ENCODE data around the gene EPB41L1. TPM values are rescaled to one million over a fixed set of nuclear protein-coding genes. Genes with fewer than 3 reads are reported as not detected.

Gene EPB41L1
- 18.5 TPM for polyA plus RNA-seq (2013, experiment 1 of 2)
- 19.8 TPM for polyA plus RNA-seq (2013, experiment 2 of 2)

- no peaks in the 10 kb centered on the region for H3K27me3 ChIP-seq (ENCODE audit: insufficient read depth, low read length, poor library complexity)
- H3K4me2 ChIP-seq (ENCODE audit: low read length), result peak within 1 kb of the TSS; percentile 88
- no peak within 1 kb of the TSS for H2BK15ac ChIP-seq (replicated peaks; ENCODE audit: low read depth)
- peak within 1 kb of the TSS; percentile 85 for H3K56ac ChIP-seq (ENCODE audit: low read length)
- no peak within 1 kb of the TSS for H4K5ac ChIP-seq (ENCODE audit: low read length)
- H3K36me3 ChIP-seq (ENCODE audit: control insufficient read depth, insufficient read depth, low read length), result no peaks in the 10 kb centered on the region
- peak within 1 kb of the TSS; percentile 43 for H3K4me3 ChIP-seq (ENCODE audit: low read length)
- H3K9ac ChIP-seq (ENCODE audit: low read length), result peak within 1 kb of the TSS; percentile 67
- H2AK5ac ChIP-seq (ENCODE audit: low read length), result no peak within 1 kb of the TSS
- no peak within 1 kb of the TSS for H2BK120ac ChIP-seq (ENCODE audit: low read depth, low read length)
- peak; percentile 42 for DNase-seq
- H3K23ac ChIP-seq (ENCODE audit: low read length), result peak within 1 kb of the TSS; percentile 80
- no peaks in the 10 kb centered on the region for H3K79me2 ChIP-seq (ENCODE audit: control insufficient read depth, insufficient read depth, low read length)
- no peaks in the 10 kb centered on the region for H3K4me1 ChIP-seq (ENCODE audit: control insufficient read depth, low read depth, low read length)
- no peak within 1 kb of the TSS for H3K27ac ChIP-seq (ENCODE audit: low read depth, low read length)
- no CpG with 5 or more reads among the region's 51 CpGs for WGBS (ENCODE audit: extremely low coverage, insufficient coverage, low lambda C conversion rate)
- H3K4ac ChIP-seq (ENCODE audit: low read depth, low read length), result no peak within 1 kb of the TSS
- H3K18ac ChIP-seq (ENCODE audit: low read length), result no peak within 1 kb of the TSS
- no peak within 1 kb of the TSS for H2BK5ac ChIP-seq (ENCODE audit: low read length)
- no peak within 1 kb of the TSS for H4K8ac ChIP-seq (ENCODE audit: low read depth, low read length)
- H3K79me1 ChIP-seq (ENCODE audit: low read length), result no peaks in the 10 kb centered on the region
These were observed at the start of gene EPB41L1 for GRCh38 chr20:36154700-36155628. TSS of gene EPB41L1 (plus strand) at chr20:36154740. CDS start at chr20:36173778, 19,038 bp downstream.

DNA sequence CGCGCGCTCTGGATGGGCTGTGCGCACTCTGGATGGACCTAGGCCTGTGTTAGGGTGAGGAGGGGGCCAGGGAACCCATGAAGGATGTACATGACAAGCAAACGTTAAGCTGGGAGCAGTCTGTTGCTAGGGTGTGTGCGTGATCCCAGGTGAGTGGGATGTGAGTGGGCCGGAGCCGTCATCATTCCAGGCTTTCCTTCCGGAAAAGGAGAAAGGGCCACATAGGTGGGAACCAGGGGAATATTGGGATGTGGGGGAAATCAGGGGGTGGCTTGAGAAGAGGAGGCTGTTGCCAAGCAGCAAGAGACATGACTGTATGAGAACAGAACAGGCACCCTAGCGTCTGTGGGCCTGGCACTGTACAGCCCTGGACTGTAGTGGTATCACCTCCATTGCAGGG, 49.7 kb upstream of the EPB41L1 start:
- no peak overlapping the region for H3K4ac ChIP-seq (ENCODE audit: low read depth, low read length)
- no peak overlapping the region for H3K9ac ChIP-seq (ENCODE audit: low read length)
- no peak overlapping the region for H3K27ac ChIP-seq (ENCODE audit: low read depth, low read length)
- H3K4me2 ChIP-seq (ENCODE audit: low read length), result no peak overlapping the region
- no peaks in the 10 kb centered on the region for H3K27me3 ChIP-seq (ENCODE audit: insufficient read depth, low read length, poor library complexity)
- no peak overlapping the region for H4K8ac ChIP-seq (ENCODE audit: low read depth, low read length)
- H2BK5ac ChIP-seq (ENCODE audit: low read length), result no peak overlapping the region
- peak overlapping the region; percentile 45 for H3K23ac ChIP-seq (ENCODE audit: low read length)
- no peak overlapping the region for H3K4me3 ChIP-seq (ENCODE audit: low read length)
- H3K56ac ChIP-seq (ENCODE audit: low read length), result no peak overlapping the region
- H2BK15ac ChIP-seq (replicated peaks; ENCODE audit: low read depth), result no peak overlapping the region
- no peaks in the 10 kb centered on the region for H3K79me1 ChIP-seq (ENCODE audit: low read length)
- DNase-seq, result no peak
- no peaks in the 10 kb centered on the region for H3K79me2 ChIP-seq (ENCODE audit: control insufficient read depth, insufficient read depth, low read length)
- H2BK120ac ChIP-seq (ENCODE audit: low read depth, low read length), result no peak overlapping the region
- H3K4me1 ChIP-seq (ENCODE audit: control insufficient read depth, low read depth, low read length), result no peaks in the 10 kb centered on the region
- no peaks in the 10 kb centered on the region for H3K36me3 ChIP-seq (ENCODE audit: control insufficient read depth, insufficient read depth, low read length)
- H3K18ac ChIP-seq (ENCODE audit: low read length), result no peak overlapping the region
- WGBS (ENCODE audit: extremely low coverage, insufficient coverage, low lambda C conversion rate), result no CpG with 5 or more reads among the region's 10 CpGs
- H2AK5ac ChIP-seq (ENCODE audit: low read length), result no peak overlapping the region
- no peak overlapping the region for H4K5ac ChIP-seq (ENCODE audit: low read length)

DNA sequence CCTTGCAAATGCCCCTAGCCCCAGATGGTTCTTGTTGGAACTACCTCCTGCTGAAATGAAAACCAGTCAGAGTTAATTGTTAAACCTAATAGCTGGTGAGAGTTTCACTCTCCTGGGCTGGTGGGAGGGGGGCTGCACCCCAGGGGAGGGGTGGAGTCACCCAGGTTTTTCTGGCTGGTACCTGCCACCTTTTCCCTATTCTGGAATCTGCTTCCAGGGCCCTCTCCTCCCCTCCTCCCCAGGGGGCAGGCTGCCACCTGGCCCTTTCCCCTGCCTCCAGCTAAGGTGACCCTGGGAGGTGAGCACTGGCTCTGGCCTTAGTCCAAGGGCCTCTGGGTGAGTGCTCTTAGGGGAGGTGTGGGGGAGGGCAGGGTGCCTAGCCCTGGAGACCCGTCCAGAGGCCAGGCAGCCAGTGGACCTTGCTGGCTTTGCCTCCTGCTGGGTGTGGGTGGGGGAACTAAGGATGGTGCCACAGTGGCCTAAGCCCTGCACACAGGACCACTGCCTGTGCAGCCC, 48.8 kb upstream of the EPB41L1 start:
- H3K4me1 ChIP-seq (ENCODE audit: control insufficient read depth, low read depth, low read length), result no peaks in the 10 kb centered on the region
- no peak overlapping the region for H2AK5ac ChIP-seq (ENCODE audit: low read length)
- no peak overlapping the region for H3K27ac ChIP-seq (ENCODE audit: low read depth, low read length)
- H3K4me3 ChIP-seq (ENCODE audit: low read length), result no peak overlapping the region
- H3K18ac ChIP-seq (ENCODE audit: low read length), result no peak overlapping the region
- no peak overlapping the region for H3K4me2 ChIP-seq (ENCODE audit: low read length)
- WGBS (ENCODE audit: extremely low coverage, insufficient coverage, low lambda C conversion rate), result no CpG with 5 or more reads among the region's 1 CpG
- H3K56ac ChIP-seq (ENCODE audit: low read length), result no peak overlapping the region
- no peak overlapping the region for H2BK5ac ChIP-seq (ENCODE audit: low read length)
- H3K23ac ChIP-seq (ENCODE audit: low read length), result no peak overlapping the region
- no peak overlapping the region for H2BK15ac ChIP-seq (replicated peaks; ENCODE audit: low read depth)
- no peaks in the 10 kb centered on the region for H3K36me3 ChIP-seq (ENCODE audit: control insufficient read depth, insufficient read depth, low read length)
- H3K9ac ChIP-seq (ENCODE audit: low read length), result no peak overlapping the region
- no peak overlapping the region for H3K4ac ChIP-seq (ENCODE audit: low read depth, low read length)
- no peak overlapping the region for H4K5ac ChIP-seq (ENCODE audit: low read length)
- H3K79me2 ChIP-seq (ENCODE audit: control insufficient read depth, insufficient read depth, low read length), result no peaks in the 10 kb centered on the region
- no peak for DNase-seq
- no peak overlapping the region for H2BK120ac ChIP-seq (ENCODE audit: low read depth, low read length)
- H3K79me1 ChIP-seq (ENCODE audit: low read length), result no peaks in the 10 kb centered on the region
- no peak overlapping the region for H4K8ac ChIP-seq (ENCODE audit: low read depth, low read length)
- no peaks in the 10 kb centered on the region for H3K27me3 ChIP-seq (ENCODE audit: insufficient read depth, low read length, poor library complexity)

DNA sequence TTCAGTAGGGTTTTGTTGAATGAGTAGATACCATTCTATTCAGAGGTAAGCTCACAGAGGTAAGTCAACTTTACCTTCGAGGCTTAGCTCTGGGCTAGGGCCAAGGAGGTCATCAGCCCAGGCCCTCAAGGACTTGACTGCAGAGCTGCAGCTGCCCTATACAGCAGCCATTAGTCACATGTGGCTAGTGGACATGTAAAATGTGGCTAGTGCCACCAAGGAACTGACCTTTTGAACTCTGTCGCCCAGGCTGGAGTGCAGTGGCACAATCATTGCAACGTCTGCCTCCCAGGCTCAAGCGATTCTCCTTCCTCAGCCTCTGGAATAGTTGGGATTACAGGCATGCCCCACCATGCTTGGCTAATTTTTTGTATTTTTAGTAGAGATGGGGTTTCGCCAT, 47.9 kb upstream of the EPB41L1 start:
- Histone ChIP-seq H4K5ac (ENCODE audit: low read length) (no peak overlapping the region), H3K27ac (ENCODE audit: low read depth, low read length) (no peak overlapping the region), H3K9ac (ENCODE audit: low read length) (no peak overlapping the region), H3K36me3 (ENCODE audit: control insufficient read depth, insufficient read depth, low read length) (no peaks in the 10 kb centered on the region), H3K4me1 (ENCODE audit: control insufficient read depth, low read depth, low read length) (no peaks in the 10 kb centered on the region), H3K4ac (ENCODE audit: low read depth, low read length) (no peak overlapping the region), H3K56ac (ENCODE audit: low read length) (no peak overlapping the region), H3K18ac (ENCODE audit: low read length) (no peak overlapping the region), H2BK15ac (replicated peaks; ENCODE audit: low read depth) (no peak overlapping the region), H3K79me1 (ENCODE audit: low read length) (no peaks in the 10 kb centered on the region), H2BK5ac (ENCODE audit: low read length) (no peak overlapping the region), H3K4me2 (ENCODE audit: low read length) (no peak overlapping the region), H2AK5ac (ENCODE audit: low read length) (no peak overlapping the region), H4K8ac (ENCODE audit: low read depth, low read length) (no peak overlapping the region), H3K27me3 (ENCODE audit: insufficient read depth, low read length, poor library complexity) (no peaks in the 10 kb centered on the region), H3K79me2 (ENCODE audit: control insufficient read depth, insufficient read depth, low read length) (no peaks in the 10 kb centered on the region), H3K4me3 (ENCODE audit: low read length) (no peak overlapping the region), H2BK120ac (ENCODE audit: low read depth, low read length) (no peak overlapping the region), H3K23ac (ENCODE audit: low read length) (no peak overlapping the region)
- DNase-seq, result no peak
- WGBS (ENCODE audit: extremely low coverage, insufficient coverage, low lambda C conversion rate), result no CpG with 5 or more reads among the region's 5 CpGs

GRCh38 chr20:36107881-36108280, 46.7 kb upstream of the EPB41L1 start:
- Histone ChIP-seq H3K23ac (ENCODE audit: low read length) (no peak overlapping the region), H2AK5ac (ENCODE audit: low read length) (no peak overlapping the region), H3K79me2 (ENCODE audit: control insufficient read depth, insufficient read depth, low read length) (no peaks in the 10 kb centered on the region), H3K4me2 (ENCODE audit: low read length) (no peak overlapping the region), H3K18ac (ENCODE audit: low read length) (no peak overlapping the region), H3K36me3 (ENCODE audit: control insufficient read depth, insufficient read depth, low read length) (no peaks in the 10 kb centered on the region), H2BK15ac (replicated peaks; ENCODE audit: low read depth) (no peak overlapping the region), H3K79me1 (ENCODE audit: low read length) (no peaks in the 10 kb centered on the region), H2BK5ac (ENCODE audit: low read length) (no peak overlapping the region), H3K4me1 (ENCODE audit: control insufficient read depth, low read depth, low read length) (no peaks in the 10 kb centered on the region), H2BK120ac (ENCODE audit: low read depth, low read length) (no peak overlapping the region), H4K8ac (ENCODE audit: low read depth, low read length) (no peak overlapping the region), H3K4ac (ENCODE audit: low read depth, low read length) (no peak overlapping the region), H3K9ac (ENCODE audit: low read length) (no peak overlapping the region), H3K27me3 (ENCODE audit: insufficient read depth, low read length, poor library complexity) (no peaks in the 10 kb centered on the region), H4K5ac (ENCODE audit: low read length) (no peak overlapping the region), H3K27ac (ENCODE audit: low read depth, low read length) (no peak overlapping the region), H3K56ac (ENCODE audit: low read length) (no peak overlapping the region), H3K4me3 (ENCODE audit: low read length) (no peak overlapping the region)
- DNase-seq, result no peak
- WGBS (ENCODE audit: extremely low coverage, insufficient coverage, low lambda C conversion rate), result no CpG with 5 or more reads among the region's 1 CpG

Data from mesendoderm (in vitro differentiated cells).